WI38 (cell line): ENCODE data around the gene GMPR2.

ENCODE experiments used
- H3K4me3 ChIP-seq: 2 replicates; pipeline ENCODE4 v1.5.1; 2011; ENCODE audit warnings: low read depth, mild to moderate bottlenecking, control low read depth, low read length
- CTCF ChIP-seq: IDR thresholded peaks from 2 replicates; pipeline ENCODE4 v1.5.1; 2012; ENCODE audit warnings: low read depth, mild to moderate bottlenecking, control low read depth, low read length

The GMPR2 gene

GRCh38 chr14:24279301-24280186 is 46.8 kb downstream of the GMPR2 start:
- H3K4me3 ChIP-seq: no peak overlapping the region
- peak; percentile 6; the same call in 1 of the 2 replicates for TF ChIP-seq CTCF

- H3K4me3 ChIP-seq: no peak overlapping the region
- TF ChIP-seq CTCF: no peak
Measured at GRCh38 chr14:24280797-24281460, 48.2 kb downstream of the GMPR2 start.

- H3K4me3 ChIP-seq: no peak overlapping the region
- TF ChIP-seq CTCF: no peak
Measured at GRCh38 chr14:24281636-24282035, 48.9 kb downstream of the GMPR2 start.

GRCh38 chr14:24282736-24283135 is 50.0 kb downstream of the GMPR2 start:
- TF ChIP-seq CTCF: no peak
- H3K4me3 ChIP-seq: no peak overlapping the region

- H3K4me3 ChIP-seq: no peak overlapping the region
Measured at GRCh38 chr14:24283796-24284460, 51.2 kb downstream of the GMPR2 start.

GRCh38 chr14:24284501-24285035 is 51.8 kb downstream of the GMPR2 start:
- H3K4me3 ChIP-seq: no peak overlapping the region
- no peak for TF ChIP-seq CTCF

More at GRCh38 chr14:24283796-24284460, 51.2 kb downstream of the GMPR2 start:
- TF ChIP-seq CTCF: no peak
